Pancreas (tissue), 10 donors: ENCODE data around the gene SERPINA10. TPM values are rescaled to one million over a fixed set of nuclear protein-coding genes. Genes with fewer than 3 reads are reported as not detected.

Experiments
- ATAC-seq, 4 donors: fragments of 200-7000 bp; cut with Tn5 transposase; one replicate each; pipeline versions ENCODE4 v1.8.0 to v1.9.1; 2020; ENCODE audit warnings: mild to moderate bottlenecking in 4 of 4, moderate library complexity in 4 of 4
- DNase-seq, 6 donors: peaks; one replicate each; pipeline ENCODE4 v3.0.0-alpha.2; 2020
- FAIRE-seq: peaks from 2 replicates; lab custom pipeline; 2012; peaks lifted over from hg19 to GRCh38; lab: Jason Lieb, UNC
- H3K27ac ChIP-seq, 4 donors: fragments of 200-600 bp; sonication (generic); 1 replicate in 3 of 4; 2 replicates in 1 of 4; pipeline versions ENCODE4 v1.5.0 to v1.8.0; 2020
- H3K27me3 ChIP-seq, 4 donors: fragments of 200-600 bp; one replicate each; pipeline ENCODE4 v1.8.0; 2021
- H3K36me3 ChIP-seq, 3 donors: fragments of 200-600 bp; sonication (generic) in 1 of 3; one replicate each; pipeline versions ENCODE4 v1.5.0 to v1.8.0; 2020 to 2021
- H3K4me1 ChIP-seq, 3 donors: fragments of 200-600 bp; one replicate each; pipeline ENCODE4 v1.8.0; 2021
- H3K4me3 ChIP-seq, 4 donors: fragments of 200-600 bp; sonication (generic) in 2 of 4; one replicate each; pipeline versions ENCODE4 v1.5.0 to v1.8.0; 2020 to 2021
- H3K9me3 ChIP-seq, 4 donors: fragments of 200-600 bp; one replicate each; pipeline ENCODE4 v1.8.0; 2021
- WGBS, 2 donors: extraction: QIAGEN DNeasy Blood & Tissue Kit; methylation state at CpG; one replicate each; pipeline ENCODE4 v1.1.7; 2013; 5-methylcytosine and 5-hydroxymethylcytosine counted together
- intact Hi-C, 3 donors: fragments of 100-400 bp; cut with DNase I; formaldehyde crosslinking; loops; one replicate each; pipeline versions ENCODE4 v1.11.1 to v1.14.2; 2022
- polyA plus RNA-seq, 2 donors: library from polyadenylated mRNA; stranded (reverse); fragments of 200-250 nt; gene quantifications; one replicate each; pipeline ENCODE4 v1.2.3, GENCODE V29; 2013
- total RNA-seq, 6 donors: library from RNA; stranded (reverse); fragmentation: NEBNext Ultra II Directional in 4 of 6; extraction: Animal tissue kit (Norgen Biotek cat#: 25700) in 4 of 6; gene quantifications; one replicate each; pipeline versions ENCODE4 v1.2.1 to v1.2.4, GENCODE V29; 2021 to 2023
- TF ChIP-seq, protein P1 (sequence below), 4 donors: fragments of 200-600 bp; sonication (generic) in 3 of 4; IDR thresholded peaks; one replicate each; pipeline versions ENCODE4 v1.5.0 to v1.8.0; 2021; ENCODE audit warnings: antibody characterized with exemption in 4 of 4
- donor health status: healthy with polysubstance abuse.
- donor health status: DM: no; HTN: no; CAD: no; lungs with moderate emphysema.
- donor health status: DM: no; HTN: no; CAD: no.
- donor health status: control.
- donor health status: control.
- donor health status: Bipolar disorder and iron deficiency.
- donor health status: DM: yes; HTN: yes; CAD: no.
- donor health status: DM: no; HTN: no; CAD: no.
- donor health status: DM: no; HTN: no; CAD: no.
- donor health status: DM: yes; HTN: yes; CAD: no.

SERPINA10 gene
- total and polyA plus RNA-seq, 8 donors: 0.19 to 4.3 (median 0.49) TPM

DNA sequence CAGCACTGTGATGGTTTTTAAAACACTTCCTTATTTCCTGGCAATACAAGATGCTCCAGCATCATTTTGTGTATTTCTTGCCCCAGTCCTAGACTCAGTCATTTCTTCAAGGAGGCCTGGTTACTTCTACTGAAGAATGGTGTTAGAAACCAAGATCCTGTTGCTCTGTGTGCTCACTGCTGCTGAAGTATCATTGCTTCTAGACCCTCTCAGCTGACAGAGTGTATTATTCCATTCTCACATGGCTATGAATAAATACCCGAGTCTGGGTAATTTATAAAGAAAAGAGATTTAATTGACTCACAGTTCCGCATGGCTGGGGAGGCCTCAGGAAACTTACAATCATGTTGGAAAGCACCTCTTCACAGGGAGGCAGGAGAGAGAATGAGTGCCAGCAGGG lies 45.0 kb upstream of the SERPINA10 start:
- FAIRE-seq (no peak), ATAC-seq (no peak), DNase-seq (no peak)
- no peaks in the 10 kb centered on the region for H3K27me3 ChIP-seq
- TF ChIP-seq, protein P1, sequence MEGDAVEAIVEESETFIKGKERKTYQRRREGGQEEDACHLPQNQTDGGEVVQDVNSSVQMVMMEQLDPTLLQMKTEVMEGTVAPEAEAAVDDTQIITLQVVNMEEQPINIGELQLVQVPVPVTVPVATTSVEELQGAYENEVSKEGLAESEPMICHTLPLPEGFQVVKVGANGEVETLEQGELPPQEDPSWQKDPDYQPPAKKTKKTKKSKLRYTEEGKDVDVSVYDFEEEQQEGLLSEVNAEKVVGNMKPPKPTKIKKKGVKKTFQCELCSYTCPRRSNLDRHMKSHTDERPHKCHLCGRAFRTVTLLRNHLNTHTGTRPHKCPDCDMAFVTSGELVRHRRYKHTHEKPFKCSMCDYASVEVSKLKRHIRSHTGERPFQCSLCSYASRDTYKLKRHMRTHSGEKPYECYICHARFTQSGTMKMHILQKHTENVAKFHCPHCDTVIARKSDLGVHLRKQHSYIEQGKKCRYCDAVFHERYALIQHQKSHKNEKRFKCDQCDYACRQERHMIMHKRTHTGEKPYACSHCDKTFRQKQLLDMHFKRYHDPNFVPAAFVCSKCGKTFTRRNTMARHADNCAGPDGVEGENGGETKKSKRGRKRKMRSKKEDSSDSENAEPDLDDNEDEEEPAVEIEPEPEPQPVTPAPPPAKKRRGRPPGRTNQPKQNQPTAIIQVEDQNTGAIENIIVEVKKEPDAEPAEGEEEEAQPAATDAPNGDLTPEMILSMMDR (IDR thresholded peaks at IDR 0.05): no peak
- 62 to 88% methylated on average over 2 of the region's 2 CpGs for WGBS, 2 donors
- H3K27ac ChIP-seq: no peak overlapping the region
- H3K4me3 ChIP-seq: no peak overlapping the region
- no peaks in the 10 kb centered on the region for H3K9me3 ChIP-seq
- no peaks in the 10 kb centered on the region for H3K36me3 ChIP-seq
- no peaks in the 10 kb centered on the region for H3K4me1 ChIP-seq
- intact Hi-C loops: no loop called here

DNA sequence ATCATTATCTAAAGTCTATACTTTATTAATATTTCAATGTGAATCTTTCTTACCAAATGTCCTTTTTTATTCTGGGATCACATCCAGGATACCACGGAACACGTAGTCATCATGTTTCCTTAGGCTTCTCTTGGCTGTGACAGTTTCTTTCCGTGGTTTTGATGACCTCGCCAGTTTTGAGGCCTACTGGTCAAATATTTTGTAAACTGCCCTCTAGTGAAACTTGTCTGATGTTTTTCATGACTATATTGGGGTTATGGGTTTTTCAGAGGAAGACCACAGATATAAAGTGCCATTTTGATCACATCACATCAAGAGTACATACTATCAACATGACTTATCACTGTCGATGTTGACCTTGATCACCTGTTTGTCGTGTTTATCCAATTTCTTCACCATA lies 44.2 kb upstream of the SERPINA10 start:
- FAIRE-seq (no peak), DNase-seq (no peak), ATAC-seq (no peak)
- Histone ChIP-seq H3K36me3 (no peaks in the 10 kb centered on the region), H3K27ac (no peak overlapping the region), H3K9me3 (no peaks in the 10 kb centered on the region), H3K4me1 (no peaks in the 10 kb centered on the region), H3K4me3 (no peak overlapping the region), H3K27me3 (no peaks in the 10 kb centered on the region)
- intact Hi-C loops: no loop called here
- 80% methylated on average over 6 of the region's 6 CpGs for WGBS, 2 donors
- TF ChIP-seq, protein P1 (IDR thresholded peaks at IDR 0.05): no peak

DNA sequence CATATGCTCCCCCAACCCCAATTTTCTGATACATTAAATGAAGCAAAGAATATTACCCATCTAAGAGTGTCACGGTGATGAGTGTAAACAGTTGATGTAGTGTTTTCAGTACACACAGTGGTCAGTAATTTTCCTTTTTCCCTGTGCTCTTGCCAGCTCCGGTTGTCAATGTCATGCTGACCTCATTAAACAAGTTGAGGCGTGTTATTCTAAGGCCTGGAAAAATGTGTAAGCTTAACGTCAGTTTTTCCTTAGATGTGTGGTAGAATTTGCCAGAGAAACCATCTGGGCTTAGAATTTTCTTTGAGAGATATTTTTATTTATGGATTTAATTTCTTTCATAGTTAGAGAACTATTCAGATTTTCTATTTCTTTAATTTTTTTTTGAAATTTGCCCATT lies 41.8 kb upstream of the SERPINA10 start:
- no peaks in the 10 kb centered on the region for H3K9me3 ChIP-seq
- FAIRE-seq (no peak), DNase-seq (no peak), ATAC-seq (peak in 2 of 4 donors; percentile 43)
- TF ChIP-seq, protein P1 (IDR thresholded peaks at IDR 0.05): no peak
- intact Hi-C loops: no loop called here
- no peak overlapping the region for H3K4me3 ChIP-seq
- WGBS, 2 donors: 39 to 41% methylated on average over 4 of the region's 4 CpGs
- no peaks in the 10 kb centered on the region for H3K27me3 ChIP-seq
- no peak overlapping the region for H3K27ac ChIP-seq
- no peaks in the 10 kb centered on the region for H3K36me3 ChIP-seq
- H3K4me1 ChIP-seq: no peaks in the 10 kb centered on the region

DNA sequence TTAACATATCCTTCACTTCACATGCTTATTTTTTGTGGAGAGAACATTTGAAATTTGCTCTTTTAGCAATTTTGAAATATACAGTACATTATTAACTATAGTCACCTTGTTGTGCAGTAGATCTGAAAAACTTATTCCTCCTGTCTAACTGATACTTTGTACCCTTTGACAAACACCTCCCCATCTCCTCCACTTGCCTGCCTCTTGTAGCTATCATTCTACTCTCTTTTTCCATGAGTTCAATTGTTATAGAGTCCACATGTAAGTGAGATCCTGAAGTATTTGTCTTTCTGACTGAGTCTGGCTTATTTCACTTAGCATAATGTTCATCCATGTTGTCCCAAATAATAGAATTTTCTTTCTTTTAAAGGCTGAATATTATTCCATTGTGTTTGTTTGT lies 39.5 kb upstream of the SERPINA10 start:
- TF ChIP-seq, protein P1 (IDR thresholded peaks at IDR 0.05): no peak
- intact Hi-C loops: no loop called here

DNA sequence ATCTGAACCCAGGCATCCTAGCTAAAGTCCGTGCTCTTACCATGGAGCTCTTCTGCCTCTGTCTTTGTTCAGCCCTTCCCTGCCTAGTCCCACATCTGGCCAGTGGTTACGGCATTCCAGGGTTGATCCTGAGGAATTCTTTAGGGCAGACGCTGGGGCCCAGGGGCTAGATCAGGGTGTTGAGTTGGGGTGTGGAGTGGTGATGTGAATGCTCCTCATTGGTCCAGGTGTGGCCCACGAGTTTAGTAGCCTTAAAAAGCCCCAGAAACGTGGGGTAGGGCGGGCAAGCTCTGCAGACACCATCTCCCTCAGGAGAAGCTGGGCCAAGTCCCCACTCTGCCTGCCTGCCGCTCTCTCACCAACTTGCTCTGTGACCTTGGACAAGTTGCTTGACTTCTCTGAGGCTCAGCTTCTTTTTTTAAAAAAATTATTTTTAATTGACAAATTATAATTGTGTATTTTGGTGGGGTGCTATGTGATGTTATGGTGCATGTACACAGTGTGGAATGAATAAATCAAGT lies 39.1 kb upstream of the SERPINA10 start:
- Histone ChIP-seq H3K4me3 (no peak overlapping the region), H3K9me3 (no peaks in the 10 kb centered on the region), H3K4me1 (no peaks in the 10 kb centered on the region), H3K27me3 (no peaks in the 10 kb centered on the region), H3K36me3 (no peaks in the 10 kb centered on the region), H3K27ac (no peak overlapping the region)
- ATAC-seq (no peak), FAIRE-seq (no peak), DNase-seq (no peak)
- intact Hi-C loops: no loop called here
- TF ChIP-seq, protein P1 (IDR thresholded peaks at IDR 0.05): no peak
- 57 to 61% methylated on average over 7 of the region's 7 CpGs for WGBS, 2 donors

More for the DNA sequence above, 39.5 kb upstream of the SERPINA10 start:
- DNase-seq (no peak), FAIRE-seq (no peak), ATAC-seq (no peak)
- H3K27ac ChIP-seq: no peak overlapping the region
- H3K36me3 ChIP-seq: no peaks in the 10 kb centered on the region
- no peak overlapping the region for H3K4me3 ChIP-seq
- no peaks in the 10 kb centered on the region for H3K9me3 ChIP-seq
- H3K27me3 ChIP-seq: no peaks in the 10 kb centered on the region
- no peaks in the 10 kb centered on the region for H3K4me1 ChIP-seq
